Pons (tissue), 1 donor: Measurements from ENCODE around the gene DEFB132.

Experiments used
- DNase-seq: peaks from one replicate; pipeline ENCODE4 v3.0.0-alpha.2; 2016; ENCODE audit warnings: low spot score

DEFB132 gene

GRCh38 chr20:263701-264100 lies 6.2 kb downstream of the DEFB132 start:
- DNase-seq: no peak

DNA sequence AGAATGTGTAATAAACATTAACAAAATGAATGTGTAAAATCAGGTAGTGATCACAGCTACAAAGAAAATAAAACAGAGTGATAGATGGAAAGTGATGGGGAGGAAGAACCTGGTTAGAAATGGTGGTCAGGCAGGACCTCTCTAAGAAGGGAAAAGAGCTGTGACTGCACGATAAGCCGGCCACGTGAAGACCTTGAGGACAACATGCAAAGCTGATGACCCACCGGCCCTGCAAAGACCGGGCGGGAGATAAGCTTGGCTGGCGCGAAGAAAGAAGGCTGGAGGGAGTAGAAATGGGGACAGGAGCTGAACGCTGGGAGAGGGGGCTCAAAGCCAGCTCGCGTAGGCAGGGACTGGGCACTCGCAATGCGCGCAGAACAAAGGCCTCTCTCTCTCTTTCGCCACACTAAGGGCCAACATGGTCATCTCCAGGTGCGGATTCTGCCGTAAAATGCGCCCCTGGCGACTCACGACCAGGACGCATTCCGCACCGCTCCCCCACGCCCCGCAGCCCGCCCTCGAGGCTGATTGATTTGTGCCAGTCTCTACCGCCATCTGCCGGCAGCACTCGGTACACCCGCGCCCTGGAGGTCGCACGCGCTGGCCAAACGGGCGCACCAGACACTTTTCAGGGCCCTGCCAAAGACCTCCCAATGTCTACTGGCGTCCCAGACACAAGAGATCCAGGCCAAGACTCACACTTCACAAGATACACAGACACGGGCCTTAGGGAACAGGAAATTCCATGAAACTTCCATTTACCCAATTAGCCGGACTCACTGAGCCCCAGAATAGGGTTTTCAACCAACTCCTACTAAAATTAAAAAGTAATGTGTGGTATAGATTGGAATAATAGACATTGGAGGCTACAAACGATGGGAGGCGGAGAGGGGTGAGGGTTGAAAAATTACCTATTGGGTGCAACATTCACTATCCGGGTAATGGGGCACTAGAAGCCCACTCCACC lies 9.4 kb downstream of the DEFB132 start:
- peak; percentile 50 for DNase-seq

DNA sequence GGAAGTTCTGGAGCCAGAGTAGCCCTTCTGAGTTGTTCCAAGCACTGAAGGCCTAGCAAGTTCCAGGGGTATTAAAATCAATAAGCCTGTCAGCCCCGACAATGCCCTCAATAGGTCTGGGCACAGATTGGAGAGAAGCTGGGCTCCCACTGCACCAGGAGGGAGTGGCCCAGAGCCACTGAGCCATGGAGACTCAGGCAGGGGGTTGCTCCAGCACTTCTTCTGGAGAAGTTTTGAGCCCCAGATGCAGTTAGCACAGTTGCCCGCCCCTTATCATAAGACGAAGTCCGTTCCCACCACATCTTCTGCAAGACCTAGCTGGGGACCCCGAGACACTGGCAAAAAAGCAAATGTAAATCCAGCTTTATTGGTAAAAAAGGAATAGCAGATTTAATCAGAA lies 13.0 kb downstream of the DEFB132 start:
- DNase-seq: no peak

- DNase-seq: no peak
These were observed 13.5 kb downstream of the DEFB132 start for GRCh38 chr20:271069-271468.

GRCh38 chr20:271528-271927 lies 14.0 kb downstream of the DEFB132 start:
- no peak for DNase-seq

GRCh38 chr20:272718-273117 lies 15.2 kb downstream of the DEFB132 start:
- DNase-seq: no peak

DNA sequence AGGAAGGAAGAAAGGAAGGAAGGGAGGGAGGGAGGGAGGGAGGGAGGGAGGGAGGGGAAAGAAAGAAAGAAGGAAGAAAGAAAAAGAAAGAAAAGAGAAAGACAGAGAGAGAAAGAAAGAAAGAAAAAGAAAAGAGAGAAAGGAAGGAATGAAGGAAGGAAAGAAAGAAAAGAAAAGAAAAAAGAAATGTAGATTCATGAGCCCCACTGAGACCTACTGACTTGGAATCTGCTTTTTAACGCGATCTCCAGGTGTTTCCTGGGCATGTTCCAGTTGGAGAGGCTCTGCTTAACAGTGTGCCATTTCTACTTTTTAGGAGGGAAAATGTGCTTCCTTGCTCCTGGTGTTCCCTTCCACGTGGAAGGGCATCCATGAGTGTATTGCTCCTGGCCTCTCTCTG lies 16.4 kb downstream of the DEFB132 start:
- DNase-seq: no peak

GRCh38 chr20:275791-276190 lies 18.3 kb downstream of the DEFB132 start:
- DNase-seq: no peak

- no peak for DNase-seq
These were observed 19.3 kb downstream of the DEFB132 start for GRCh38 chr20:276620-277495.

DNA sequence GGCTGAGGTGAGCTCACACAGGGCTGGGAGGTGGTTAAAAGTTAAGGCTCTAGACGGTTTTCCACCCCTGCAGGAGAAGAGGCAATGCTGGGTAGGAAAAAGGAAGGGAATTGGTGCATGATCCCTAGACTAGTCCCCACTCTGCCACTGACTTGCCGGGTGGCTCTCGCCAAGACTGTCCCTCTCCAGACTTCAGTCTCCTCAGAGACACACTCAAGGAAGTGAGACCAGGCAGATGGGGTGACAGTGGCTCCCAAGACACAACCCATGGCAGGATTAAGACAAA lies 19.9 kb downstream of the DEFB132 start:
- DNase-seq: no peak

GRCh38 chr20:278181-278580 lies 20.7 kb downstream of the DEFB132 start:
- DNase-seq: no peak

GRCh38 chr20:278607-279571 lies 21.4 kb downstream of the DEFB132 start:
- no peak for DNase-seq

DNA sequence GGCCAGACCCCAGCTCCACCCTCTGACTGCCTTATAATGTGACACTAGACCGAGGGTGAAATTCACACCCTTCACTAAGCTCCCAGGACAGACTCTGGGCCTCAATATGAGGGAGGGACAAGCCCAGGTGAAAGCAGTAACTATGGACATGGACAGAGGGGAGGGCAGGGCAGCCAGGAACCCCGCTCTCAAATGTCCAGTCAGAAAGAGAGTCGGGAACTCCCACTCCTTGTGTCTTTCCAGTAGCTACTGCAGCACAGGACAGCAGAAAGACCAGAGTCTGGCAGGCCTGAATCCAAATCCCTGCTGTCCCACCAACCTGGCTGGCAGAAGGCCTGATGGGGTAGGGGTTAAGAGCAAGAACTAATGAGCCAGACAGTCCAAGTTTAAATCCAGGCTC lies 26.6 kb downstream of the DEFB132 start:
- no peak for DNase-seq

- no peak for DNase-seq
These were observed 29.0 kb downstream of the DEFB132 start for GRCh38 chr20:286508-286907.

DNA sequence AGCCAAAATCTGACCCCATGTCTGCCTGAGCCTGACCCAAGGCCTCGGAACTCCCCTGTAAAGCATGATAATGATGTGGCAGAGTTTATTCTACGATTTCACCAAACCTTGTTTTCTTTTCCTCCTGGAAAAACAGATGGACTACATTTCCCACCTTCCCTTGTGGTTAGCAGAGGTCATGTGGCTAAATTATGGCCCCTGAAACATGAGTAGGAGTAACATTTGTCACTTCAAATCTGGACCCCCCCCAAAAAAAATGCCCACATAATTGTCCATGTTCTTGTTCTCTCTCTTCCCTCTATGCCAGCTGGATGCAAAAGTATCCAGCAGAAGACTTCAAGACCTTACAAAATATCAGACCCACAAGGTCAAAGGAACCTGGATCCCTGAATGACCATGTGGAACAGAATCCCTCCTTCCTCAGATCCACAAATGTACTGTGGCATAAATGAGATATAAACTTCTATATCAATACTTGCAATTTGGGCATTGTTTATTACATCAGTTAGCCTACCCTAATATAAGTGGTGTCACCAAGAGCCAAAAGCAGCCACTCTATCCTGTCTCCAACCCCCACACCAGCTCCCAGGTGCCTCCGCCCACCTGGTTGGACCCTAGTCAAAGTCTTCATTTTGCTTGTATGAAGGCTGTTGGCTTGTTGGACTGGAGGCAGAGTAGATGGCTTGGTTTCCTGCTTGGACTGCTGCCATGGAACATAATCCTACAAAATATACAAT lies 31.6 kb downstream of the DEFB132 start:
- DNase-seq: no peak

GRCh38 chr20:289693-290083 lies 32.2 kb downstream of the DEFB132 start:
- no peak for DNase-seq

- peak; percentile 92 for DNase-seq
These were observed 32.7 kb downstream of the DEFB132 start, which contains the start of gene C20orf96 for GRCh38 chr20:290084-290831. Gene C20orf96 (minus strand): TSS chr20:290750. CDS start chr20:290610, 140 bp downstream.

GRCh38 chr20:294602-295001 lies 37.1 kb downstream of the DEFB132 start:
- DNase-seq: no peak

GRCh38 chr20:295804-296203 lies 38.3 kb downstream of the DEFB132 start:
- no peak for DNase-seq
